Activated T-helper 2 cell treated with anti-CD3 and anti-CD28 coated beads, Interferon-gamma antibody, Interleukin-2, Interleukin-4, amounts not matched to agents 10 μg/mL and 5 μg/mL and 100 μg/mL, durations not matched to agents 14 hours and 24 hours and 36 hours (primary cell): Measurements from ENCODE around the gene GOLGA5. TPM values are rescaled to one million over a fixed set of nuclear protein-coding genes. Genes with fewer than 3 reads are reported as not detected.
"Not testable (repeated sequence)": the region's sequence is repeated elsewhere in the genome, so short reads cannot be mapped to it uniquely, and the experiment has no call there.

ENCODE experiments used
- DNase-seq: peaks from one replicate; pipeline ENCODE4 v3.0.0; 2021; ENCODE audit warnings: low spot score
- H3K27ac Mint-ChIP-seq: one replicate; pipeline ENCODE4 v1.8.0; 2021; ENCODE audit warnings: mixed read lengths
- H3K27me3 Mint-ChIP-seq: one replicate; pipeline ENCODE4 v1.8.0; 2021; ENCODE audit warnings: low read depth, mixed read lengths
- H3K36me3 Mint-ChIP-seq: one replicate; pipeline ENCODE4 v1.8.0; 2021; ENCODE audit warnings: low read depth, mixed read lengths
- H3K4me1 Mint-ChIP-seq: one replicate; pipeline ENCODE4 v1.8.0; 2021; ENCODE audit warnings: low read depth, mixed read lengths
- H3K4me3 Mint-ChIP-seq: one replicate; pipeline ENCODE4 v1.8.0; 2021; ENCODE audit warnings: low read depth, mild to moderate bottlenecking, moderate library complexity, mixed read lengths
- H3K9me3 Mint-ChIP-seq: one replicate; pipeline ENCODE4 v1.8.0; 2021; ENCODE audit warnings: mixed read lengths
- intact Hi-C: fragments of 100-400 bp; cut with micrococcal nuclease; formaldehyde crosslinking; loops from one replicate; pipeline ENCODE4 v1.15.1; 2023
- total RNA-seq: library from RNA; stranded (reverse); gene quantifications from 2 replicates; pipeline ENCODE4 v1.2.3, GENCODE V29; 2022

GOLGA5 gene
- total RNA-seq, 1 donor from 2014 or later: 22.5 TPM

GRCh38 chr14:92760524-92760805 lies 33.6 kb upstream of the GOLGA5 start:
- H3K9me3 Mint-ChIP-seq: peaks cover 15% of the 10 kb centered on the region
- intact Hi-C loops: no loop called here
- H3K4me1 Mint-ChIP-seq: peaks cover 22% of the 10 kb centered on the region
- no peak for DNase-seq
- peaks cover 41% of the 10 kb centered on the region for H3K27me3 Mint-ChIP-seq
- H3K36me3 Mint-ChIP-seq: peaks cover 7% of the 10 kb centered on the region
- H3K4me3 Mint-ChIP-seq: no peak overlapping the region
- no peak overlapping the region for H3K27ac Mint-ChIP-seq

GRCh38 chr14:92763666-92764631 lies 30.2 kb upstream of the GOLGA5 start:
- H3K36me3 Mint-ChIP-seq, intact Hi-C loops, DNase-seq, H3K4me3 Mint-ChIP-seq, H3K9me3 Mint-ChIP-seq, H3K27ac Mint-ChIP-seq: not testable (repeated sequence)
- H3K27me3 Mint-ChIP-seq: peaks cover 55% of the 10 kb centered on the region
- H3K4me1 Mint-ChIP-seq: peaks cover 29% of the 10 kb centered on the region

GRCh38 chr14:92768236-92768635 lies 25.9 kb upstream of the GOLGA5 start:
- not testable (repeated sequence) for H3K9me3 Mint-ChIP-seq, H3K27ac Mint-ChIP-seq, H3K4me3 Mint-ChIP-seq, H3K36me3 Mint-ChIP-seq
- DNase-seq: peak; percentile 55
- H3K27me3 Mint-ChIP-seq: peaks cover 51% of the 10 kb centered on the region
- peaks cover 21% of the 10 kb centered on the region for H3K4me1 Mint-ChIP-seq
- intact Hi-C loops: loop anchor here (1.0 to 2.0 kb wide), 2 partner anchors 38 to 181 kb away; no protein-coding TSS in a partner anchor

- no peak for DNase-seq
- peaks cover 52% of the 10 kb centered on the region for H3K27me3 Mint-ChIP-seq
- intact Hi-C loops: loop anchor here (1.0 to 2.0 kb wide), 2 partner anchors 38 to 182 kb away; no protein-coding TSS in a partner anchor
- H3K4me1 Mint-ChIP-seq: peaks cover 21% of the 10 kb centered on the region
- no peaks in the 10 kb centered on the region for H3K36me3 Mint-ChIP-seq
- H3K4me3 Mint-ChIP-seq: no peak overlapping the region
- H3K9me3 Mint-ChIP-seq: no peaks in the 10 kb centered on the region
- no peak overlapping the region for H3K27ac Mint-ChIP-seq
Measured at GRCh38 chr14:92768795-92769194, 25.3 kb upstream of the GOLGA5 start.

- DNase-seq: no peak
- no peak overlapping the region for H3K27ac Mint-ChIP-seq
- peaks cover 50% of the 10 kb centered on the region for H3K27me3 Mint-ChIP-seq
- no peaks in the 10 kb centered on the region for H3K9me3 Mint-ChIP-seq
- no peak overlapping the region for H3K4me3 Mint-ChIP-seq
- H3K4me1 Mint-ChIP-seq: peaks cover 29% of the 10 kb centered on the region
- intact Hi-C loops: loop anchor here (5.0 kb wide), 1 partner anchor 213 kb away; no protein-coding TSS in a partner anchor
- H3K36me3 Mint-ChIP-seq: no peaks in the 10 kb centered on the region
Measured at GRCh38 chr14:92770484-92770883, 23.6 kb upstream of the GOLGA5 start.

GRCh38 chr14:92774572-92774971 lies 19.5 kb upstream of the GOLGA5 start:
- intact Hi-C loops: loop anchor here (5.0 kb wide), 1 partner anchor 217 kb away; no protein-coding TSS in a partner anchor
- no peaks in the 10 kb centered on the region for H3K9me3 Mint-ChIP-seq
- no peaks in the 10 kb centered on the region for H3K36me3 Mint-ChIP-seq
- no peak for DNase-seq
- no peak overlapping the region for H3K4me3 Mint-ChIP-seq
- peaks cover 26% of the 10 kb centered on the region for H3K4me1 Mint-ChIP-seq
- no peak overlapping the region for H3K27ac Mint-ChIP-seq
- H3K27me3 Mint-ChIP-seq: peaks cover 56% of the 10 kb centered on the region

- H3K4me3 Mint-ChIP-seq, intact Hi-C loops: not testable (repeated sequence)
Measured at GRCh38 chr14:92775292-92775691, 18.8 kb upstream of the GOLGA5 start.

GRCh38 chr14:92778868-92779565 lies 15.1 kb upstream of the GOLGA5 start:
- H3K4me3 Mint-ChIP-seq, H3K36me3 Mint-ChIP-seq, DNase-seq, H3K9me3 Mint-ChIP-seq, H3K27ac Mint-ChIP-seq, intact Hi-C loops: not testable (repeated sequence)
- H3K4me1 Mint-ChIP-seq: peaks cover 24% of the 10 kb centered on the region
- peaks cover 41% of the 10 kb centered on the region for H3K27me3 Mint-ChIP-seq

More at GRCh38 chr14:92775292-92775691, 18.8 kb upstream of the GOLGA5 start:
- peak; percentile 48 for DNase-seq
- peaks cover 25% of the 10 kb centered on the region for H3K4me1 Mint-ChIP-seq
- peaks cover 55% of the 10 kb centered on the region for H3K27me3 Mint-ChIP-seq
- H3K27ac Mint-ChIP-seq, H3K36me3 Mint-ChIP-seq, H3K9me3 Mint-ChIP-seq: not testable (repeated sequence)

GRCh38 chr14:92780444-92781232 lies 13.5 kb upstream of the GOLGA5 start:
- no peak overlapping the region for H3K4me3 Mint-ChIP-seq
- peaks cover 15% of the 10 kb centered on the region for H3K4me1 Mint-ChIP-seq
- H3K27me3 Mint-ChIP-seq: peaks cover 37% of the 10 kb centered on the region
- no peak for DNase-seq
- no peaks in the 10 kb centered on the region for H3K9me3 Mint-ChIP-seq
- no peaks in the 10 kb centered on the region for H3K36me3 Mint-ChIP-seq
- no peak overlapping the region for H3K27ac Mint-ChIP-seq
- intact Hi-C loops: no loop called here

GRCh38 chr14:92781350-92781749 lies 12.8 kb upstream of the GOLGA5 start:
- intact Hi-C loops: no loop called here
- peaks cover 34% of the 10 kb centered on the region for H3K27me3 Mint-ChIP-seq
- H3K4me1 Mint-ChIP-seq: peaks cover 15% of the 10 kb centered on the region
- no peak overlapping the region for H3K27ac Mint-ChIP-seq
- H3K4me3 Mint-ChIP-seq: no peak overlapping the region
- H3K9me3 Mint-ChIP-seq: no peaks in the 10 kb centered on the region
- no peak for DNase-seq
- no peaks in the 10 kb centered on the region for H3K36me3 Mint-ChIP-seq

GRCh38 chr14:92783813-92784431 lies 10.2 kb upstream of the GOLGA5 start:
- Mint-ChIP-seq H3K27me3 (peaks cover 17% of the 10 kb centered on the region), H3K4me1 (peaks cover 16% of the 10 kb centered on the region), H3K9me3 (no peaks in the 10 kb centered on the region), H3K4me3 (no peak overlapping the region), H3K36me3 (no peaks in the 10 kb centered on the region), H3K27ac (no peak overlapping the region)
- no peak for DNase-seq
- intact Hi-C loops: loop anchor here (1.0 kb wide), 1 partner anchor 70 kb away; no protein-coding TSS in a partner anchor
